NCI-H1105 (cell line): ENCODE measurements around the gene PAX2.
"Not testable (repeated sequence)": the region's sequence is repeated elsewhere in the genome, so short reads cannot be mapped to it uniquely, and the experiment has no call there.

ENCODE experiments used
- DNase-seq: peaks from one replicate; lab custom pipeline; 2025; lab: John Stamatoyannopoulos, UW

PAX2 gene

GRCh38 chr10:100744987-100745881, at the start of gene PAX2:
PAX2 (plus strand) TSS chr10:100745582; CDS start chr10:100746261, 679 bp downstream.
- DNase-seq: no peak

- DNase-seq: no peak
Observed at GRCh38 chr10:100696477-100696901, 48.9 kb upstream of the PAX2 start.

GRCh38 chr10:100697070-100697469, 48.3 kb upstream of the PAX2 start:
- DNase-seq: no peak

- no peak for DNase-seq
Observed at GRCh38 chr10:100697631-100698030, 47.8 kb upstream of the PAX2 start.

- not testable (repeated sequence) for DNase-seq
Observed at GRCh38 chr10:100701704-100702103, 43.7 kb upstream of the PAX2 start.

- DNase-seq: no peak
Observed at GRCh38 chr10:100705139-100705538, 40.2 kb upstream of the PAX2 start.

- no peak for DNase-seq
Observed at GRCh38 chr10:100707261-100707848, 38.0 kb upstream of the PAX2 start.

GRCh38 chr10:100709146-100710082, 36.0 kb upstream of the PAX2 start:
- no peak for DNase-seq

GRCh38 chr10:100710151-100710871, 35.1 kb upstream of the PAX2 start:
- peak; percentile 20 for DNase-seq

GRCh38 chr10:100713049-100713858, 32.1 kb upstream of the PAX2 start:
- no peak for DNase-seq

GRCh38 chr10:100713859-100714565, 31.4 kb upstream of the PAX2 start:
- no peak for DNase-seq

GRCh38 chr10:100714566-100714950, 30.8 kb upstream of the PAX2 start:
- DNase-seq: no peak

GRCh38 chr10:100715101-100715444, 30.3 kb upstream of the PAX2 start:
- no peak for DNase-seq

- DNase-seq: no peak
Observed at GRCh38 chr10:100715445-100716385, 29.7 kb upstream of the PAX2 start.

GRCh38 chr10:100717166-100717565, 28.2 kb upstream of the PAX2 start:
- no peak for DNase-seq

GRCh38 chr10:100718197-100718742, 27.1 kb upstream of the PAX2 start:
- no peak for DNase-seq

GRCh38 chr10:100723180-100723579, 22.2 kb upstream of the PAX2 start:
- DNase-seq: no peak

GRCh38 chr10:100723770-100724530, 21.4 kb upstream of the PAX2 start:
- DNase-seq: no peak
